ENCODE data around the gene PNO1. TPM values are rescaled to one million over a fixed set of nuclear protein-coding genes. Genes with fewer than 3 reads are reported as not detected.

PNO1 gene
- total and polyA plus RNA-seq, 2 donors (not counting 3 experiments of a cell fraction or from before 2014, with no cell fraction given) = 9.4 to 25.6 TPM

GRCh38 chr2:68206793-68207192 lies 49.1 kb downstream of the PNO1 start:
- H3K36me3 ChIP-seq (ENCODE audit: control insufficient read depth in 2 of 2, extremely low read depth in 1 of 2, insufficient read depth in 2 of 2, low read length in 2 of 2) = no peaks in the 10 kb centered on the region
- no peak overlapping the region for H2AFZ ChIP-seq (ENCODE audit: low read depth, low read length)
- no peaks in the 10 kb centered on the region for H3K9me3 ChIP-seq (replicated peaks; ENCODE audit: control insufficient read depth, insufficient read depth, low read length)
- no peak overlapping the region for H3K4me2 ChIP-seq (ENCODE audit: insufficient read depth, low read length)
- dilution Hi-C loops (cut with MboI; ENCODE audit: extremely low pct_ligation_motif_present, low sequenced_read_pairs) (no loop called here), intact Hi-C loops (cut with micrococcal nuclease) (no loop called here)
- FAIRE-seq = no peak
- no peaks in the 10 kb centered on the region for H3K9me1 ChIP-seq (replicated peaks; ENCODE audit: control insufficient read depth, extremely low read depth, insufficient read depth, low read length)
- H3K79me2 ChIP-seq (ENCODE audit: control insufficient read depth, insufficient read depth, low read length) = peaks cover 89% of the 10 kb centered on the region
- H3K4me3 ChIP-seq (replicated peaks in 1 of 3; ENCODE audit: insufficient read depth in 1 of 3, low read depth in 1 of 3, low read length in 3 of 3) = no peak overlapping the region
- POLR2A ChIA-PET = interaction anchor here (0.6 kb wide), 1 partner anchor 40 kb away, joined by 4 read pairs; no protein-coding TSS in a partner anchor
- no peaks in the 10 kb centered on the region for H3K4me1 ChIP-seq (ENCODE audit: control insufficient read depth, extremely low read depth, insufficient read depth, low read length)
- TF ChIP-seq FOS (IDR thresholded peaks at IDR 0.05; ENCODE audit: borderline replicate concordance, insufficient read depth, low read length) = no peak
- no peak for TF ChIP-seq GATA2 (IDR thresholded peaks at IDR 0.05; ENCODE audit: insufficient read depth, insufficient read length, low read depth, low read length)
- no peak for TF ChIP-seq JUN (IDR thresholded peaks at IDR 0.05; ENCODE audit: borderline replicate concordance, insufficient read depth, insufficient read length, low read depth)
- TF ChIP-seq EZH2 (IDR thresholded peaks at IDR 0.05; ENCODE audit: borderline replicate concordance, low read depth, low read length, severe bottlenecking) = no peak
- TF ChIP-seq MAX (IDR thresholded peaks at IDR 0.05; ENCODE audit: insufficient read depth, insufficient read length) = no peak
- no peak for TF ChIP-seq POLR2A (IDR thresholded peaks at IDR 0.05; ENCODE audit: low read depth, low read length)
- TF ChIP-seq MYC (IDR thresholded peaks at IDR 0.05; ENCODE audit: low read depth, low read length) = no peak
- TF ChIP-seq CTCF (IDR thresholded peaks at IDR 0.05; ENCODE audit: extremely low read depth in 1 of 2, insufficient read depth in 1 of 2, low read depth in 1 of 2, low read length in 2 of 2) = no peak
- no peak for TF ChIP-seq POLR2AphosphoS5 (IDR thresholded peaks at IDR 0.05; ENCODE audit: insufficient read depth, low read depth, low read length)
- no peaks in the 10 kb centered on the region for H3K27me3 ChIP-seq (ENCODE audit: control insufficient read depth in 2 of 2, insufficient read depth in 2 of 2, low read length in 2 of 2)
- CTCF ChIA-PET = interaction anchor here (1.0 to 6.1 kb wide), 8 partner anchors 9 to 234 kb away, joined by 3 to 47 read pairs (median 4); no protein-coding TSS in a partner anchor
- no peak for DNase-seq (ENCODE audit: low read depth, low spot score)
- peaks cover 3% of the 10 kb centered on the region for H4K20me1 ChIP-seq (replicated peaks; ENCODE audit: control insufficient read depth, extremely low read depth, insufficient read depth, low read length)
- no TSS peak for BruUV-seq (replicated peaks)
- H3K9ac ChIP-seq (replicated peaks; ENCODE audit: extremely low read depth, insufficient read depth, low read length) = no peak overlapping the region
- no peak overlapping the region for H3K27ac ChIP-seq (ENCODE audit: insufficient read depth, low read depth, low read length)
